Mammary epithelial cell (primary cell): Measurements from ENCODE around the gene MAML2.

Experiments
- CTCF ChIP-seq, 2 donors: IDR thresholded peaks in 1 of 2; conservative IDR thresholded peaks in 1 of 2; 2 replicates each; pipeline ENCODE4 v1.5.1; 2011 to 2012; ENCODE audit warnings: inconsistent platforms in 2 of 2, low read length in 2 of 2, mild to moderate bottlenecking in 2 of 2, control low read depth in 1 of 2, low read depth in 1 of 2; ENCODE audit not compliant: insufficient read depth in 1 of 2; ENCODE audit errors: extremely low read depth in 1 of 2
- EZH2 ChIP-seq: IDR thresholded peaks from 2 replicates; pipeline ENCODE4 v1.6.1; 2012; ENCODE audit warnings: low read length, inconsistent platforms, borderline replicate concordance

GRCh38 chr11:96237766-96238266 is 105.2 kb downstream of the MAML2 start:
- TF ChIP-seq CTCF (conservative IDR thresholded peaks at IDR 0.05 in 1 of 2, IDR thresholded peaks at IDR 0.05 in 1 of 2; ENCODE audit: extremely low read depth in 1 of 2, insufficient read depth in 1 of 2, low read depth in 1 of 2, low read length in 2 of 2) = no peak
- no peak for TF ChIP-seq EZH2
